Kidney (tissue), 14 donors: Measurements from ENCODE around the gene C5orf46. TPM values are rescaled to one million over a fixed set of nuclear protein-coding genes. Genes with fewer than 3 reads are reported as not detected.

Experiments used
- DNase-seq, 5 donors: peaks; one replicate each; pipeline ENCODE4 v3.0.0-alpha.2; 2013 to 2020
- FAIRE-seq: peaks from 2 replicates; lab custom pipeline; 2012; peaks lifted over from hg19 to GRCh38; lab: Jason Lieb, UNC
- H3K27ac ChIP-seq, 2 donors: one replicate each; pipeline ENCODE4 v1.7.0; 2013; ENCODE audit warnings: low read depth in 2 of 2, low read length in 2 of 2, inconsistent platforms in 1 of 2
- H3K27me3 ChIP-seq: one replicate; pipeline ENCODE4 v1.7.1; 2013; ENCODE audit warnings: low read length, inconsistent platforms; ENCODE audit not compliant: control insufficient read depth, insufficient read depth
- H3K36me3 ChIP-seq, 3 donors: one replicate each; pipeline versions ENCODE4 v1.7.0 to v1.7.1; 2013; ENCODE audit warnings: low read length in 3 of 3, control low read depth in 1 of 3, inconsistent platforms in 1 of 3; ENCODE audit not compliant: insufficient read depth in 3 of 3, control insufficient read depth in 2 of 3
- H3K4me1 ChIP-seq, 3 donors: one replicate each; pipeline versions ENCODE4 v1.7.0 to v1.7.1; 2013; ENCODE audit warnings: low read length in 3 of 3, inconsistent platforms in 1 of 3, low read depth in 1 of 3; ENCODE audit not compliant: control insufficient read depth in 2 of 3, insufficient read depth in 2 of 3
- H3K4me3 ChIP-seq, 3 donors: one replicate each; pipeline versions ENCODE4 v1.7.0 to v1.8.1; 2013; ENCODE audit warnings: low read length in 3 of 3, control low read depth in 1 of 3, inconsistent platforms in 1 of 3
- H3K9ac ChIP-seq, 3 donors: one replicate each; pipeline versions ENCODE4 v1.7.0 to v1.7.1; 2013; ENCODE audit warnings: low read length in 3 of 3, control low read depth in 1 of 3, inconsistent platforms in 1 of 3
- H3K9me3 ChIP-seq, 3 donors: one replicate each; pipeline versions ENCODE4 v1.7.0 to v1.7.1; 2013; ENCODE audit warnings: low read length in 3 of 3, control low read depth in 1 of 3, inconsistent platforms in 1 of 3; ENCODE audit not compliant: control insufficient read depth in 2 of 3, insufficient read depth in 1 of 3
- CTCF ChIP-seq: IDR thresholded peaks from 3 replicates; pipeline ENCODE4 v1.5.1; 2012; ENCODE audit warnings: mild to moderate bottlenecking, moderate library complexity, borderline replicate concordance; ENCODE audit not compliant: insufficient read depth; ENCODE audit errors: extremely low read depth
- intact Hi-C: fragments of 100-400 bp; cut with DNase I; formaldehyde crosslinking; loops from one replicate; pipeline ENCODE4 v1.11.1; 2022
- polyA plus RNA-seq: library from polyadenylated mRNA; stranded (reverse); fragments of 350-450 nt; fragmentation: Illumina TruSeq; extraction: RNeasy Lipid Tissue Mini Kit (QIAGEN cat#74804); gene quantifications from one replicate; pipeline ENCODE4 v1.2.3, GENCODE V29; 2014; ENCODE audit warnings: low read depth, low replicate concordance; ENCODE audit not compliant: insufficient read depth
- total RNA-seq: library from RNA; stranded (reverse); fragmentation: NEBNext Ultra II Directional; extraction: Animal tissue kit (Norgen Biotek cat#: 25700); gene quantifications from one replicate; pipeline ENCODE4 v1.2.1, GENCODE V29; 2021
- donor health status: control.
- donor health status: control.
- donor health status: control.
- donor health status: control.
- donor health status: control.
- donor health status: DM: yes; HTN: yes; CAD: no.
- donor health status: Normal renal cell carcinoma (clear cell type).

The C5orf46 gene
- total and polyA plus RNA-seq, 2 donors from 2014 or later: not detected

GRCh38 chr5:147918101-147918685, 11.9 kb upstream of the C5orf46 start:
- FAIRE-seq: no peak
- no peak for DNase-seq
- H3K27ac ChIP-seq: no peak overlapping the region
- TF ChIP-seq CTCF: no peak
- no peaks in the 10 kb centered on the region for H3K36me3 ChIP-seq
- H3K27me3 ChIP-seq: no peaks in the 10 kb centered on the region
- no peak overlapping the region for H3K9ac ChIP-seq
- intact Hi-C loops: no loop called here
- peaks cover 0 to 4% (median 0%) of the 10 kb centered on the region in 3 donors for H3K9me3 ChIP-seq
- H3K4me1 ChIP-seq: no peaks in the 10 kb centered on the region
- H3K4me3 ChIP-seq: no peak overlapping the region

GRCh38 chr5:147913786-147914185, 7.4 kb upstream of the C5orf46 start:
- H3K9me3 ChIP-seq: peaks cover 0 to 4% (median 0%) of the 10 kb centered on the region in 3 donors
- no peaks in the 10 kb centered on the region for H3K27me3 ChIP-seq
- DNase-seq (no peak), FAIRE-seq (no peak)
- intact Hi-C loops: no loop called here
- H3K4me1 ChIP-seq: no peaks in the 10 kb centered on the region
- no peak overlapping the region for H3K27ac ChIP-seq
- H3K36me3 ChIP-seq: no peaks in the 10 kb centered on the region
- H3K9ac ChIP-seq: no peak overlapping the region
- H3K4me3 ChIP-seq: no peak overlapping the region
- no peak for TF ChIP-seq CTCF

- no peak overlapping the region for H3K27ac ChIP-seq
- H3K27me3 ChIP-seq: no peaks in the 10 kb centered on the region
- intact Hi-C loops: no loop called here
- H3K36me3 ChIP-seq: no peaks in the 10 kb centered on the region
- H3K4me3 ChIP-seq: no peak overlapping the region
- no peak overlapping the region for H3K9ac ChIP-seq
- no peak for TF ChIP-seq CTCF
- peaks cover 0 to 4% (median 0%) of the 10 kb centered on the region in 3 donors for H3K9me3 ChIP-seq
- FAIRE-seq (no peak), DNase-seq (peak in 1 of 5 donors; percentile 2)
- H3K4me1 ChIP-seq: no peaks in the 10 kb centered on the region
Observed at GRCh38 chr5:147912011-147912410, 5.7 kb upstream of the C5orf46 start.

- Histone ChIP-seq H3K27ac (no peak overlapping the region), H3K4me1 (no peaks in the 10 kb centered on the region), H3K9me3 (peaks cover 0 to 4% (median 0%) of the 10 kb centered on the region in 3 donors), H3K9ac (no peak overlapping the region), H3K36me3 (no peaks in the 10 kb centered on the region), H3K27me3 (no peaks in the 10 kb centered on the region), H3K4me3 (no peak overlapping the region)
- intact Hi-C loops: no loop called here
- no peak for FAIRE-seq
- no peak for DNase-seq
- no peak for TF ChIP-seq CTCF
Observed at GRCh38 chr5:147911427-147911826, 5.1 kb upstream of the C5orf46 start.
